Measurements from ENCODE around the gene GNB1L. TPM values are rescaled to one million over a fixed set of nuclear protein-coding genes. Genes with fewer than 3 reads are reported as not detected.
A peak's percentile ranks its signal among the peaks of the same experiment; 100 is the strongest.

Gene GNB1L
- total and polyA plus RNA-seq, 2 of the 13 experiments (the other 11 are each of a cell fraction or from before 2014, with no cell fraction given), result 2.5 to 7.4 TPM

- H3K9me3 ChIP-seq (ENCODE audit: low read length), result no peaks in the 10 kb centered on the region
- ATAC-seq (peak; percentile 4; the same call in 1 of the 3 replicates), DNase-seq (ENCODE audit: low spot score) (no peak), FAIRE-seq (no peak)
- CTCF ChIA-PET (ENCODE audit: low intra/inter-chr PET ratio, low total read pairs), result no interaction called here
- POLR2A ChIA-PET, result no interaction called here
- intact Hi-C loops (cut with micrococcal nuclease; ENCODE audit: unreplicated experiment), result no loop called here
- no peak overlapping the region for H3K9ac ChIP-seq (ENCODE audit: insufficient read depth, low read depth, low read length)
- H3K4me2 ChIP-seq (ENCODE audit: low read depth, low read length), result no peak overlapping the region
- no peaks in the 10 kb centered on the region; a peak in 1 of 5 replicates for H3K27me3 ChIP-seq (ENCODE audit: control insufficient read depth in 1 of 2, insufficient read depth in 2 of 2, low read length in 2 of 2)
- no peak overlapping the region for H2AFZ ChIP-seq (ENCODE audit: low read length)
- H3K36me3 ChIP-seq (replicated peaks in 1 of 2; ENCODE audit: control insufficient read depth in 1 of 2, insufficient read depth in 2 of 2, low read length in 2 of 2), result peaks cover 6 to 26% of the 10 kb centered on the region in 2 experiments
- 82% methylated on average over 5 of the region's 7 CpGs for WGBS (ENCODE audit: low lambda C conversion rate)
- peaks cover 28% of the 10 kb centered on the region for H3K79me2 ChIP-seq (ENCODE audit: insufficient read depth, low read length)
- H3K27ac ChIP-seq (ENCODE audit: extremely low read length, insufficient read depth, low read length), result no peak overlapping the region
- peaks cover 7% of the 10 kb centered on the region for H4K20me1 ChIP-seq (ENCODE audit: insufficient read depth, low read length)
- no TSS peak for BruUV-seq (replicated peaks)
- no peak overlapping the region for H3K4me3 ChIP-seq (replicated peaks in 1 of 3; ENCODE audit: insufficient read depth in 1 of 3, low read depth in 2 of 3, low read length in 3 of 3)
- in situ Hi-C loops (cut with HindIII; ENCODE audit: extremely low pct_ligation_motif_present, low pct_unique_long_range_greater_than_20kb), result no loop called here
- peaks cover 47% of the 10 kb centered on the region for H3K4me1 ChIP-seq (ENCODE audit: insufficient read depth, low read length)
- peak; percentile 23; the same call in 1 of the 2 replicates for TF ChIP-seq RBFOX2 (IDR thresholded peaks at IDR 0.05; ENCODE audit: low read depth, low read length)
- TF ChIP-seq SP1 (IDR thresholded peaks at IDR 0.05), result no peak
- no peak for TF ChIP-seq SP1 (CRISPR knock-in tag; IDR thresholded peaks at IDR 0.05)
- TF ChIP-seq CHD2 (IDR thresholded peaks at IDR 0.05; ENCODE audit: low read depth, low read length), result no peak
- TF ChIP-seq ZFP91 (CRISPR knock-in tag; IDR thresholded peaks at IDR 0.05; ENCODE audit: borderline replicate concordance), result peak; percentile 37; the same call in 1 of the 2 replicates
- peak; percentile 64; the same call in 1 of the 2 replicates for TF ChIP-seq ZNF281 (CRISPR knock-in tag; IDR thresholded peaks at IDR 0.05; ENCODE audit: borderline replicate concordance)
- TF ChIP-seq POLR2A (IDR thresholded peaks at IDR 0.05; ENCODE audit: insufficient read depth in 1 of 2, low read depth in 2 of 2, low read length in 2 of 2), result 0 out of 4 replicates have a peak, but pooled peaks of 1 of the 2 experiments have one; percentile 17
- TF ChIP-seq ZNF687 (CRISPR knock-in tag; IDR thresholded peaks at IDR 0.05), result peak; percentile 48
- TF ChIP-seq KLF15 (CRISPR knock-in tag; IDR thresholded peaks at IDR 0.05; ENCODE audit: borderline replicate concordance), result no peak
- peak; percentile 78; the same call in 1 of the 2 replicates for TF ChIP-seq ZC3H13 (CRISPR knock-in tag; IDR thresholded peaks at IDR 0.05)
- TF ChIP-seq JUN (CRISPR knock-in tag; IDR thresholded peaks at IDR 0.05), result no peak
- peak; percentile 83 for TF ChIP-seq FOSL2 (CRISPR knock-in tag; IDR thresholded peaks at IDR 0.05)
- 0 out of 2 replicates have a peak, but pooled peaks have one; percentile 33 for TF ChIP-seq RXRA (CRISPR knock-in tag; IDR thresholded peaks at IDR 0.05)
- peak; percentile 52 for TF ChIP-seq AGO2 (optimal IDR thresholded peaks at IDR 0.05; ENCODE audit: low read depth, low read length)
- peak; percentile 51; the same call in 1 of the 2 replicates for TF ChIP-seq POLR2G (IDR thresholded peaks at IDR 0.05; ENCODE audit: low read depth, low read length)
Observed at GRCh38 chr22:19848298-19849224, 6.1 kb downstream of the GNB1L start.

All from HepG2 (cell line).